Measurements from ENCODE around the gene EARS2. TPM values are rescaled to one million over a fixed set of nuclear protein-coding genes. Genes with fewer than 3 reads are reported as not detected.

EARS2 gene
- total RNA-seq, 2 experiments from 2014 or later = 9.3 to 11.0 TPM

- Mint-ChIP-seq H3K27me3 (no peaks in the 10 kb centered on the region), H3K4me1 (peaks cover 7% of the 10 kb centered on the region), H3K4me3 (no peak overlapping the region), H3K9me3 (no peaks in the 10 kb centered on the region), H3K27ac (no peak overlapping the region), H3K36me3 (ENCODE audit: low read depth) (peaks cover 12% of the 10 kb centered on the region)
- DNase-seq = no peak
- ChIA-PET POLR2A (no interaction called here), CTCF (no interaction called here)
Measured at GRCh38 chr16:23534868-23535860, 22.0 kb downstream of the EARS2 start.

DNA sequence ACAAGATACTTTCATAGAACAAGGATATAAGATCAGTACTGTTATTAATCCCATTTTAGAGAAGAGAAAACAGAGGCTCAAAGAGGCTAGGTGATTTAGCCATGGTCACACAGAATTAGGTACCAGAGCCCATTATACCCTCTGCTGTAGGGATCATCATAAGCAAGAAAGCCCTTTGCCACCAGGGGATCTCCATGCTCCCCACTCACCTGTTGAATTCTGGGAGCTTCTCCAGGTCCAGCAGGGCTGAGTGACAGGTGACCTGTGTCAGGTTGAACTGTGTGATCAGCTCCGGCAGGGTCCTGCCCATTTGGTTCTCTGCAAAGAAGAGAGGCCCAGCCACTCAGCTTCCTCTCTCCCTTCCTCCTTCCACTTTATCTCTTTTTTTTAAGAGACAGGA, 24.7 kb downstream of the EARS2 start:
- no peak for DNase-seq
- Mint-ChIP-seq H3K4me3 (no peak overlapping the region), H3K9me3 (no peaks in the 10 kb centered on the region), H3K27me3 (no peaks in the 10 kb centered on the region), H3K27ac (no peak overlapping the region), H3K4me1 (no peaks in the 10 kb centered on the region), H3K36me3 (ENCODE audit: low read depth) (peaks cover 12% of the 10 kb centered on the region)
- ChIA-PET CTCF (no interaction called here), POLR2A (no interaction called here)

- no peak for DNase-seq
- ChIA-PET POLR2A (no interaction called here), CTCF (no interaction called here)
- no peaks in the 10 kb centered on the region for H3K4me1 Mint-ChIP-seq
- H3K27ac Mint-ChIP-seq = no peak overlapping the region
- no peaks in the 10 kb centered on the region for H3K27me3 Mint-ChIP-seq
- no peaks in the 10 kb centered on the region for H3K9me3 Mint-ChIP-seq
- no peak overlapping the region for H3K4me3 Mint-ChIP-seq
- peaks cover 23% of the 10 kb centered on the region for H3K36me3 Mint-ChIP-seq (ENCODE audit: low read depth)
Measured at GRCh38 chr16:23530062-23530461, 27.1 kb downstream of the EARS2 start.

- Mint-ChIP-seq H3K9me3 (no peaks in the 10 kb centered on the region), H3K27me3 (no peaks in the 10 kb centered on the region), H3K4me3 (no peak overlapping the region), H3K36me3 (ENCODE audit: low read depth) (peaks cover 25% of the 10 kb centered on the region), H3K27ac (no peak overlapping the region), H3K4me1 (no peaks in the 10 kb centered on the region)
- POLR2A ChIA-PET = no interaction called here
- DNase-seq = no peak
- CTCF ChIA-PET = interaction anchor here (0.6 kb wide), 1 partner anchor 271 kb away, joined by 3 read pairs; no protein-coding TSS in a partner anchor
Measured at GRCh38 chr16:23528644-23529310, 28.4 kb downstream of the EARS2 start.

DNA sequence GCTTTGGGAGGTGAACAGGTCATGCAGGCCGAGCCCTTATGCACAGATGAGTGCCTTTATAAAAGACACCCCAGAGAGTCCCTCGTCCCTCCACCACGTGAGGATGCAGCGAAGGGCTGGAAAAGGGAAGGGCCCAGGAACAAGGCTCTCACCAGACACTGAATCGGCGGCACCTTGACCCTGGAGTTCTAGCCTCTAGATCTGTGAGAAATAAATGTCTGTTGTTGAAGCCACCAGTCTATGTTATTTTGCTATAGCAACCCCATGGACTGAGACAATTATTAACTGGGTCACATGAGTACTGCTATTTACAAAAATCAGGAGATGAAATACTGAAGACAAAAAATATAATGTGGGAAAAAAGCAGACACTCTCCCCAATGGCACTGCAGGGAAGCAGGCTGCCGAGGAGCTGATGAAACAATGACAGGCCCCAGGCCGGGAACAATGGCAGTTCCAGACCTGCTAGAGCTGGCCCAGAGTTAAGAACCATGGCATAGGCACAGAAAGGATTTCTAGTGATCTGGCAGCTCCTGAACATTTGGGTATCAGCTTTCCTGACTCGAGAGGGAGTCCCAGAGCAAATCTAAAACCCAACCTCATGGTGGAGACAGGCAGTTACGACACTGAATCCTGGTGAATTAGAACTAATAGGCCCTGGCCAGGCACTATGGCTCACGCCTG, 29.0 kb downstream of the EARS2 start:
- H3K27ac Mint-ChIP-seq = no peak overlapping the region
- ChIA-PET POLR2A (no interaction called here), CTCF (interaction anchor here (0.6 kb wide), 1 partner anchor 272 kb away, joined by 3 read pairs; no protein-coding TSS in a partner anchor)
- no peaks in the 10 kb centered on the region for H3K9me3 Mint-ChIP-seq
- no peaks in the 10 kb centered on the region for H3K4me1 Mint-ChIP-seq
- H3K36me3 Mint-ChIP-seq (ENCODE audit: low read depth) = peaks cover 24% of the 10 kb centered on the region
- H3K27me3 Mint-ChIP-seq = no peaks in the 10 kb centered on the region
- H3K4me3 Mint-ChIP-seq = no peak overlapping the region
- DNase-seq = no peak

DNA sequence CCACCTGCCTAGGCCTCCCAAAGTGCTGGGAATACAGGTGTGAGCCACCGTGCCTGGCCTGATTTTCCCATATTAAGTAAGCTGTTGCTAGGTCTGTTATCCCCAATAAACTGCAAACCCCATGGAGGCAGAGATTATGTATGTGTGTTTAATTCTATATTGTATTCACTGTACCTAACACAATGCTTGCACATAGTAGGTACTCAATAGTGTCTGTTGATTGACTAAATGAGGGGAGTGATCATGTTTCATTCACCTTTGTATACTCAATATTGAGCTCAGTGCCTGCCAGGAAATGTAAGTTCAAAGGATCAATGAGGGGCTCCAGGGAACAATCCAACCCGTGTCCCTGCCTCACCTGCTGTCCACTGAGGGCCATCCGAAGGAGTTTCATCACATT, 32.3 kb downstream of the EARS2 start:
- Mint-ChIP-seq H3K9me3 (no peaks in the 10 kb centered on the region), H3K36me3 (ENCODE audit: low read depth) (peaks cover 32% of the 10 kb centered on the region), H3K4me3 (no peak overlapping the region), H3K27ac (no peak overlapping the region), H3K27me3 (no peaks in the 10 kb centered on the region), H3K4me1 (no peaks in the 10 kb centered on the region)
- DNase-seq = no peak
- POLR2A ChIA-PET = no interaction called here
- CTCF ChIA-PET = no interaction called here

- Mint-ChIP-seq H3K9me3 (no peaks in the 10 kb centered on the region), H3K27me3 (no peaks in the 10 kb centered on the region), H3K36me3 (ENCODE audit: low read depth) (peaks cover 38% of the 10 kb centered on the region), H3K4me1 (no peaks in the 10 kb centered on the region), H3K4me3 (no peak overlapping the region), H3K27ac (no peak overlapping the region)
- ChIA-PET CTCF (no interaction called here), POLR2A (no interaction called here)
- no peak for DNase-seq
Measured at GRCh38 chr16:23523876-23524385, 33.2 kb downstream of the EARS2 start.

GRCh38 chr16:23523321-23523720, 33.8 kb downstream of the EARS2 start:
- Mint-ChIP-seq H3K4me1 (peaks cover 4% of the 10 kb centered on the region), H3K4me3 (no peak overlapping the region), H3K36me3 (ENCODE audit: low read depth) (peaks cover 38% of the 10 kb centered on the region), H3K27me3 (no peaks in the 10 kb centered on the region), H3K27ac (no peak overlapping the region), H3K9me3 (no peaks in the 10 kb centered on the region)
- ChIA-PET POLR2A (interaction anchor here (1.4 kb wide), 1 partner anchor 14 kb away, joined by 3 read pairs; no protein-coding TSS in a partner anchor), CTCF (no interaction called here)
- no peak for DNase-seq

DNA sequence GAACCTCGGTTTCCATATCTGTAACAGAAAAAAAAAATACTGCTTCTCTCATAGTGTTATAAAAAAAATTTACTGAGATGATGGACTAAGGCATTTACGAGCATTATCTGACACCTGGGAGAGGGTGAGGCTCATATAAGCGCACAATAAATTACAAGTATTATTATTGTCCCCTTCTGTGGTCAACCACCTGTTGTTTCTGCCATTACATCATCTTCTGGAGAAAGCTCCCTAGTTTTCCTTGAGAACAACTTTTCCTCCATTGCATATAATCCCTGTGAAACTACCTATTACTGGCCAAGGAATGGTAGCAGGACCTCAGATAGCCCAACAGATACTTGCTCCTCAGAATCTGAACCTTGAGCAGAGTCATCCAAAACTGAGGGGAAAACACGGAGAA, 35.2 kb downstream of the EARS2 start:
- H3K4me1 Mint-ChIP-seq = peaks cover 8% of the 10 kb centered on the region
- ChIA-PET CTCF (no interaction called here), POLR2A (interaction anchor here (1.4 kb wide), 1 partner anchor 12 kb away, joined by 3 read pairs; no protein-coding TSS in a partner anchor)
- H3K9me3 Mint-ChIP-seq = no peaks in the 10 kb centered on the region
- no peak overlapping the region for H3K27ac Mint-ChIP-seq
- no peak for DNase-seq
- peaks cover 35% of the 10 kb centered on the region for H3K36me3 Mint-ChIP-seq (ENCODE audit: low read depth)
- H3K27me3 Mint-ChIP-seq = no peaks in the 10 kb centered on the region
- H3K4me3 Mint-ChIP-seq = no peak overlapping the region

- Mint-ChIP-seq H3K9me3 (no peaks in the 10 kb centered on the region), H3K27me3 (no peaks in the 10 kb centered on the region), H3K36me3 (ENCODE audit: low read depth) (peaks cover 35% of the 10 kb centered on the region), H3K4me1 (peaks cover 15% of the 10 kb centered on the region), H3K4me3 (no peak overlapping the region), H3K27ac (no peak overlapping the region)
- POLR2A ChIA-PET = interaction anchor here (1.4 kb wide), 1 partner anchor 11 kb away, joined by 3 read pairs; the partner anchor contains the start of gene GGA2
- CTCF ChIA-PET = interaction anchor here (0.8 to 1.2 kb wide), 2 partner anchors 16 to 86 kb away, joined by 3 read pairs; no protein-coding TSS in a partner anchor
- DNase-seq = no peak
Measured at GRCh38 chr16:23521037-23521743, 36.0 kb downstream of the EARS2 start.

DNA sequence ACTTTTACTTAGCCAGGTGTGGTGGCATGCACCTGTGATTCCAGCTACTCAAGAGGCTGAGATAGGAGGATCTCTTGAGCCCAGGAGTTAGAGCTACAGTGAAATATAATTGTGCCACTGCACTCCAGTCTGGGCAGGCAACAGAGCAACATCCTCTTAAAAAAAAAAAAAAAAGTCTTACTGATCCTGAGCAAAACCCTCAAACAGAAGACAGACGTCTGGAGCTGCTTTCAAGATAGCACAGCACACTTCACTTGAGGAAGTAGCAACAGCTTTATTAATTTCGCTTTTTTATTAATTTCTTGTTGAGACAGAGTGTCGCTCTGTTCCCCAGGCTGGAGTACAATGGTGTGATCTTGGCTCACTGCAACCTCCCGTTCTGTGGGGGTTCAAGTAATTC, 36.6 kb downstream of the EARS2 start:
- Mint-ChIP-seq H3K9me3 (no peaks in the 10 kb centered on the region), H3K4me1 (peaks cover 21% of the 10 kb centered on the region), H3K27me3 (no peaks in the 10 kb centered on the region), H3K27ac (no peak overlapping the region), H3K4me3 (no peak overlapping the region), H3K36me3 (ENCODE audit: low read depth) (peaks cover 34% of the 10 kb centered on the region)
- CTCF ChIA-PET = interaction anchor here (1.2 kb wide), 1 partner anchor 85 kb away, joined by 3 read pairs; no protein-coding TSS in a partner anchor
- no peak for DNase-seq
- POLR2A ChIA-PET = interaction anchor here (1.4 kb wide), 1 partner anchor 10 kb away, joined by 3 read pairs; the partner anchor contains the start of gene GGA2

DNA sequence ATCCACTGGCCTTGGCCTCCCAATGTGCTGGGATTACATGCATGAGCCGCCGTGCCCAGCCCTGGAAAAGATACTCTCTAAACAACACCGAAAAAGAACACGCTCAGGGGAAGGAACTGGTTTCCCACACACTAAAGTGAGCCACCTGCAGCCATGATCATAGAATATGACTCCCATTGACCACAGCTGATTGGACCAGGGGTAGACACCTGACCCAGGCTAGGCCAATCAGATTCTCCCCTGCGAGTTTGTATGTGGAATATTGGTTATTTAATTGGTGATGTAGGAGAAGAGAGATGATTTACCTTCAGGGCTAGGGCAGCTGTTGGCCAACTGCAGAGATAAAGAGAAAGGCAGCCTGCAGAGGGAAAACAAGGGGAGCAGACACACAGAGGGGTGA, 37.9 kb downstream of the EARS2 start:
- Mint-ChIP-seq H3K27me3 (no peaks in the 10 kb centered on the region), H3K27ac (no peak overlapping the region), H3K36me3 (ENCODE audit: low read depth) (peaks cover 27% of the 10 kb centered on the region), H3K4me1 (peaks cover 32% of the 10 kb centered on the region), H3K9me3 (no peaks in the 10 kb centered on the region), H3K4me3 (no peak overlapping the region)
- POLR2A ChIA-PET = no interaction called here
- no peak for DNase-seq
- CTCF ChIA-PET = interaction anchor here (1.3 kb wide), 1 partner anchor 84 kb away, joined by 4 read pairs; no protein-coding TSS in a partner anchor

All from activated CD4-positive, alpha-beta memory T cell treated with anti-CD3 and anti-CD28 coated beads, Interleukin-2, amount 10 ng/mL, durations not matched to agents 7 days and 5 days (primary cell).